Measurements from ENCODE around the gene ARRDC3.
A peak's percentile ranks its signal among the peaks of the same experiment; 100 is the strongest.

ARRDC3 gene

GRCh38 chr5:91384671-91385430 lies 1.7 kb upstream of the ARRDC3 start:
- WGBS, 2 experiments (ENCODE audit: insufficient coverage in 2 of 2): 13% methylated on average over 3 of the region's 6 CpGs; no CpG with 5 or more reads in 1 of the 2 experiments
- Histone ChIP-seq H3K27ac (ENCODE audit: low read depth, low read length, severe bottlenecking) (peak overlapping the region; percentile 100), H3K4me1 (ENCODE audit: control insufficient read depth, insufficient read depth, low read length, poor library complexity, severe bottlenecking) (no peaks in the 10 kb centered on the region), H3K9me3 (ENCODE audit: control insufficient read depth, low read length) (no peaks in the 10 kb centered on the region), H3K36me3 (ENCODE audit: control insufficient read depth, insufficient read depth, low read length) (no peaks in the 10 kb centered on the region), H3K4me3 (ENCODE audit: extremely low read depth, insufficient read depth, low read length, poor library complexity, severe bottlenecking) (peak overlapping the region; percentile 74)

DNA sequence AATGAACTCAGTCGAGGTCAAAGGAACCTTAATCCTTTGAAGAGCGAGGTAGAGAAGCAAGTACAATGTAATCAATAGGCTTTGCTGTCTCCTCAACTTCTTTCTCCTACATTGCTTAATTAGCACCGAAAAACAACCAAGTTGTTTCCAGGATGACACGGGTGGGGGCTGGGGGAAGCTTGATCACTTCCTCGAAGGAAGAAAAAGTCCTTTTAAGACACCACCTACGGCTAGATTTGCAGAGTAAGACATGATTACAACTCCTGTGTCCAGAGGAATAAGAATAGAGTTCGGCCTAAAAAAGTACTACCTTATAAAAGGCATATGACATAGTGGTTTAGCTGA lies 811 bp upstream of the ARRDC3 start:
- no peaks in the 10 kb centered on the region for H3K36me3 ChIP-seq (ENCODE audit: control insufficient read depth, insufficient read depth, low read length)
- no peaks in the 10 kb centered on the region for H3K4me1 ChIP-seq (ENCODE audit: control insufficient read depth, insufficient read depth, low read length, poor library complexity, severe bottlenecking)
- peak overlapping the region; percentile 74 for H3K4me3 ChIP-seq (ENCODE audit: extremely low read depth, insufficient read depth, low read length, poor library complexity, severe bottlenecking)
- H3K9me3 ChIP-seq (ENCODE audit: control insufficient read depth, low read length): no peaks in the 10 kb centered on the region
- peak overlapping the region; percentile 100 for H3K27ac ChIP-seq (ENCODE audit: low read depth, low read length, severe bottlenecking)
- WGBS, 2 experiments (ENCODE audit: insufficient coverage in 2 of 2): 0% methylated on average over 2 of the region's 7 CpGs; no CpG with 5 or more reads in 1 of the 2 experiments

DNA sequence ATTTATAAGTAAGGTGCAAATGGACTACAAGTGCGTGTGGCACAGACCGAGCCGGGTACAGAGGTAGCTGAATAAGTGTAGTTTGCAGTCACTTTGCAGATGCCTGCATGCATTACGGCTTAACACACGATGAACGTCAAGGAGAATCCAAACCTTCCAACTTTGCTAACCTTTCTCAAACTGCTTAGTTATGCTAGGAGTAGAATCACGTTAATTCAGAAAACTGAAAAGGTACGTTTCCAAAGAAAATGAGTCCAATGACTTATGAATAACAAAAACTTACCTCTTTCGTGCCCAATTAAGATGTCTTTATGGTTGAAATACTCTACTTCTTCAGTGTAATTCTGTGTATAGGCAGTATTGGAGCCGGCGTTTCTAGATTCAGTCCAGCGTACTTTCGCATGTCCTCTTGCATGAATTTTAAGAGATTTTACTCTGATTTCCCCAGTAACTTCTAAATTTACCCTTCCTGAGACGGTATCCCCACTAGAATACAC lies 539 bp downstream of the ARRDC3 start:
- H3K9me3 ChIP-seq (ENCODE audit: control insufficient read depth, low read length): no peaks in the 10 kb centered on the region
- H3K36me3 ChIP-seq (ENCODE audit: control insufficient read depth, insufficient read depth, low read length): no peaks in the 10 kb centered on the region
- H3K4me1 ChIP-seq (ENCODE audit: control insufficient read depth, insufficient read depth, low read length, poor library complexity, severe bottlenecking): no peaks in the 10 kb centered on the region
- peak overlapping the region; percentile 100 for H3K27ac ChIP-seq (ENCODE audit: low read depth, low read length, severe bottlenecking)
- 0 to 17% methylated on average over 1 to 8 of the region's 14 CpGs for WGBS, 2 experiments (ENCODE audit: insufficient coverage in 2 of 2)
- H3K4me3 ChIP-seq (ENCODE audit: extremely low read depth, insufficient read depth, low read length, poor library complexity, severe bottlenecking): peak overlapping the region; percentile 74

DNA sequence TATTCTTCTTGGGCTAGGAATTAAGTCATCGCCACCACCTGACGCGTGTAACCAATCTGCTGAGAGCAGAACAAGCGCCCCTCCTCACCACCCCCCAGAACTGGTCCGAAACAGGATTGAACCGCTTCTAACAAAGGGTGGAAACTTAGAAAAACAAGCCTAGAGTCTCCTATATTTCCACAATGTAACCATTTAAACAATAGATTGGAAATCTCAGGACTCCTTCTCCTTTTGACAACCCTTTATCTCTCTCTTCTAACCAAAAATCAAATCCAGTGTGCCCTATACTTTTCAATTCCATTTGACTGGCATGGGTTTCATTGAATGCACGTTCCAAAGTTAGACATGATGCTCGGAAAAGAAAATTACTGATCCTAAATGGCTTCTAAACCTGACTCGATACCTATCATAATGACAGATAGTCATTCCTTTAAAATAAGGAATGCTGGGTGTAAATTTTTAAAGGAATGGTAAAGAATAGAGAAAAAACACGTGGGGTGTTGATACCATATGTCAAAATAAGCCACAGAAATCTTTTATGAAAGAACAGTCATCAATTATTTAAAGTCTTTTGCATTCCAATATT lies 1.2 kb downstream of the ARRDC3 start:
- H3K9me3 ChIP-seq (ENCODE audit: control insufficient read depth, low read length): no peaks in the 10 kb centered on the region
- H3K27ac ChIP-seq (ENCODE audit: low read depth, low read length, severe bottlenecking): peak overlapping the region; percentile 100
- WGBS, 2 experiments (ENCODE audit: insufficient coverage in 2 of 2): 0% methylated on average over 3 to 6 of the region's 10 CpGs
- no peaks in the 10 kb centered on the region for H3K4me1 ChIP-seq (ENCODE audit: control insufficient read depth, insufficient read depth, low read length, poor library complexity, severe bottlenecking)
- peak overlapping the region; percentile 74 for H3K4me3 ChIP-seq (ENCODE audit: extremely low read depth, insufficient read depth, low read length, poor library complexity, severe bottlenecking)
- H3K36me3 ChIP-seq (ENCODE audit: control insufficient read depth, insufficient read depth, low read length): peaks cover 2% of the 10 kb centered on the region

- 0 to 3% methylated on average over 2 to 4 of the region's 6 CpGs for WGBS, 2 experiments (ENCODE audit: insufficient coverage in 2 of 2)
- H3K4me1 ChIP-seq (ENCODE audit: control insufficient read depth, insufficient read depth, low read length, poor library complexity, severe bottlenecking): no peaks in the 10 kb centered on the region
Observed at GRCh38 chr5:91381239-91381773, 1.8 kb downstream of the ARRDC3 start.

DNA sequence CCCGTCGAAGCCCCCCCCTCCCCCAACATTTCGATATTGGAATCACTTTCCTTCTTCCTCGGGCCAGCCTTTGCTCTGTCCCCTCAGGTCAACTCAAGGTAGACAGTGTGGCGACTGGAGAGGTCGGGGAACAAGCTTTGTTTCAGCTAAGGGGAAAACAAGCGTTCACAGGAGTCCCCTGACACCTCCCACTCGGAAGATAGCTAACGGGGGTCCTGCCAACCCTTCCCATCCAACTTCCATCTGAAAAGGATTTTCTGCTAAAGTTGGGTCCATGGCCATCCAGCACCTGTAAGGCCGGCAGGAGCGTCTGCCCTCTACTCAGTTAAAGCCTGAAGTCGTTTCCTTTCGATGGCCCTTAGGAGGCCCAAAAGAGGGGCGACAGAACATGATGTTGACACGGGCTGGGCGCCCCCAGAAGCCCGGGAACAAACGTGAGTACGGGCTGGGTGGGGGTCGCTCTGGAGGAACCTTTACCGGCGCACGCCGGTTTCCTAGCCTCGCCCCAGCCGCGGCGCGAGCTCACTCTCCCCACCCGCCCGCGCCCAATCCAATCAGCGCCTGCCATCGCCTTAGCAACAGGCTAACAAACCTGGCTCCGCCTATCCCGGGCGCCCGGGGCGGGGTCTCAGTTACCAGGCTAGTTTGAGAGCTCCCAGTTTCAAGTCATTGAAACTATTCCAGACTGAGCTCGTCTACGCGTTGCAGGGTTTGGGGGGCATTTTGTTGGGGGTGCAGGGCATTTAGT lies 2.5 kb downstream of the ARRDC3 start:
- Histone ChIP-seq H3K4me3 (ENCODE audit: extremely low read depth, insufficient read depth, low read length, poor library complexity, severe bottlenecking) (peak overlapping the region; percentile 74), H3K36me3 (ENCODE audit: control insufficient read depth, insufficient read depth, low read length) (peaks cover 8% of the 10 kb centered on the region), H3K4me1 (ENCODE audit: control insufficient read depth, insufficient read depth, low read length, poor library complexity, severe bottlenecking) (no peaks in the 10 kb centered on the region), H3K9me3 (ENCODE audit: control insufficient read depth, low read length) (no peaks in the 10 kb centered on the region), H3K27ac (ENCODE audit: low read depth, low read length, severe bottlenecking) (peak overlapping the region; percentile 100)
- 0% methylated on average over 27 to 29 of the region's 42 CpGs for WGBS, 2 experiments (ENCODE audit: insufficient coverage in 2 of 2)

More at GRCh38 chr5:91381239-91381773, 1.8 kb downstream of the ARRDC3 start:
- peaks cover 7% of the 10 kb centered on the region for H3K36me3 ChIP-seq (ENCODE audit: control insufficient read depth, insufficient read depth, low read length)
- peak overlapping the region; percentile 100 for H3K27ac ChIP-seq (ENCODE audit: low read depth, low read length, severe bottlenecking)
- peak overlapping the region; percentile 74 for H3K4me3 ChIP-seq (ENCODE audit: extremely low read depth, insufficient read depth, low read length, poor library complexity, severe bottlenecking)
- H3K9me3 ChIP-seq (ENCODE audit: control insufficient read depth, low read length): no peaks in the 10 kb centered on the region

- WGBS, 2 experiments (ENCODE audit: insufficient coverage in 2 of 2): 0 to 1% methylated on average over 22 to 52 of the region's 65 CpGs
- peaks cover under 1% of the 10 kb centered on the region for H3K4me1 ChIP-seq (ENCODE audit: control insufficient read depth, insufficient read depth, low read length, poor library complexity, severe bottlenecking)
- H3K36me3 ChIP-seq (ENCODE audit: control insufficient read depth, insufficient read depth, low read length): peaks cover 12% of the 10 kb centered on the region
Observed at GRCh38 chr5:91379914-91380490, 3.1 kb downstream of the ARRDC3 start.

DNA sequence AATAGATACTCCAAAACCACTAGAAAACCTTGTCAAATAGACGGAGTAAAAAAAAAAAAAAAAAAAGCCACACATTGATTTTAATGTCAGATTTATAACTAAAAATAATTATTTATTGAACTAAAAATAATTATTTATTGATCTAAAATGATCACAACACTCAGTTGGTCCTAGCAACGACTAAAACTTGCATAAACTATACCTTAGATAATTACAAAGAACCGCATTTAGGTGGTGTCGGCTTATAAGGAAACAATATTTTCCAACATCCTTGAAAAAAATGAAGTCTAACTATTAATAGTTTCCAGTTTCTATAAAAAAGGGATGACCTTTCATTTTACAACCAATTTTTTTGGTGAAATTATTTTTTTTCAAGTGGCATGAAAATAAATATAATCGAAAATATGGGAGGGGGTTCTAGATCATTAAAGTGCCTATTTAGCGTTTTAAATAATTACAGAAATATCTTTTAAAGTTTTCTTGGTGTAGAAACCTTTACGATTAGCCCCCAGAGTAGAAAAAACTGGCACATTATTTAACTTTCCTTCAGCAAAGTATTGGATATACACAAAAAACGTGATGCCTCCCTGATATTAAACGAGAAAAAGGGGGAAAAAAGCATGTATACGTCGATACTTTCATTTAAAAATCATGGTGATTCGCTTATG lies 3.7 kb downstream of the ARRDC3 start:
- H3K36me3 ChIP-seq (ENCODE audit: control insufficient read depth, insufficient read depth, low read length): peaks cover 18% of the 10 kb centered on the region
- peak overlapping the region; percentile 100 for H3K27ac ChIP-seq (ENCODE audit: low read depth, low read length, severe bottlenecking)
- no peaks in the 10 kb centered on the region for H3K9me3 ChIP-seq (ENCODE audit: control insufficient read depth, low read length)
- H3K4me3 ChIP-seq (ENCODE audit: extremely low read depth, insufficient read depth, low read length, poor library complexity, severe bottlenecking): peak overlapping the region; percentile 74
- WGBS, 2 experiments (ENCODE audit: insufficient coverage in 2 of 2): 0 to 13% methylated on average over 3 to 4 of the region's 12 CpGs
- H3K4me1 ChIP-seq (ENCODE audit: control insufficient read depth, insufficient read depth, low read length, poor library complexity, severe bottlenecking): peaks cover 3% of the 10 kb centered on the region

More at GRCh38 chr5:91379914-91380490, 3.1 kb downstream of the ARRDC3 start:
- peak overlapping the region; percentile 100 for H3K27ac ChIP-seq (ENCODE audit: low read depth, low read length, severe bottlenecking)
- H3K4me3 ChIP-seq (ENCODE audit: extremely low read depth, insufficient read depth, low read length, poor library complexity, severe bottlenecking): peak overlapping the region; percentile 74
- no peaks in the 10 kb centered on the region for H3K9me3 ChIP-seq (ENCODE audit: control insufficient read depth, low read length)

DNA sequence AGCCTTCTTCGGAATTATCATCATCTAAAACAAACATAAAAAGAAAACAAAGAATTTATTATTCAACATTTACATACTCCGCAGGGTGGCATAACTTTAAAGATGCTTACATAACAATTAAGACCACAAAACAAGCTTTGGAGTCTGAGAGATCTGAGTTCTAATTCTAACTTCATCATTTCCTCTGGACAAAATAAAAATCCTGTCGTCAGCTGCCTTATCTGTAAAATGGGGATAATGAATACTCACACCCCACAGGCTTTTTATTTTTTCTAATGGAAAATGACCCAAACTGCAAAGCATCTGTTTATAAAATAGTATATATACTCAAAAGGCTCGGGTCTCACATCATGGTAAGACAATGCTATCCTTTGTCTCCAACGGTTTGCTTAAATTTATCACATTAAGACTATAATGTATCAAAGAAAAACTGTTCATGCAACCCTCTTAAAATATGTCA lies 4.3 kb downstream of the ARRDC3 start:
- Histone ChIP-seq H3K27ac (ENCODE audit: low read depth, low read length, severe bottlenecking) (peak overlapping the region; percentile 39), H3K4me1 (ENCODE audit: control insufficient read depth, insufficient read depth, low read length, poor library complexity, severe bottlenecking) (peaks cover 3% of the 10 kb centered on the region), H3K36me3 (ENCODE audit: control insufficient read depth, insufficient read depth, low read length) (peaks cover 24% of the 10 kb centered on the region), H3K4me3 (ENCODE audit: extremely low read depth, insufficient read depth, low read length, poor library complexity, severe bottlenecking) (peak overlapping the region; percentile 74), H3K9me3 (ENCODE audit: control insufficient read depth, low read length) (no peaks in the 10 kb centered on the region)
- WGBS, 2 experiments (ENCODE audit: insufficient coverage in 2 of 2): no CpG with 5 or more reads among the region's 5 CpGs
